Measurements from ENCODE around the gene AMIGO3. TPM values are rescaled to one million over a fixed set of nuclear protein-coding genes. Genes with fewer than 3 reads are reported as not detected.

AMIGO3 gene
- total RNA-seq, 1 donor from 2014 or later: 2.4 TPM

GRCh38 chr3:49724586-49724985 is 5.1 kb upstream of the AMIGO3 start:
- DNase-seq (ENCODE audit: low spot score): no peak

GRCh38 chr3:49723628-49724551 is 4.4 kb upstream of the AMIGO3 start, which contains the start of gene GMPPB:
TSS of gene GMPPB (minus strand) at chr3:49723951. CDS start at chr3:49723726, 225 bp downstream.
- peak; percentile 98 for DNase-seq (ENCODE audit: low spot score)

GRCh38 chr3:49723296-49723627 is 3.8 kb upstream of the AMIGO3 start:
- peak; percentile 48 for DNase-seq (ENCODE audit: low spot score)

GRCh38 chr3:49722896-49723295 is 3.4 kb upstream of the AMIGO3 start:
- no peak for DNase-seq (ENCODE audit: low spot score)

- no peak for DNase-seq (ENCODE audit: low spot score)
These were observed 2.7 kb upstream of the AMIGO3 start for GRCh38 chr3:49721896-49722781.

- no peak for DNase-seq (ENCODE audit: low spot score)
These were observed 2.1 kb upstream of the AMIGO3 start for GRCh38 chr3:49721596-49721895.

- DNase-seq (ENCODE audit: low spot score): no peak
These were observed 1.5 kb upstream of the AMIGO3 start for GRCh38 chr3:49720855-49721595.

GRCh38 chr3:49718858-49719213 is 648 bp downstream of the AMIGO3 start:
- DNase-seq (ENCODE audit: low spot score): no peak

GRCh38 chr3:49717959-49718857 is 1.3 kb downstream of the AMIGO3 start:
- DNase-seq (ENCODE audit: low spot score): no peak

- no peak for DNase-seq (ENCODE audit: low spot score)
These were observed 2.1 kb downstream of the AMIGO3 start for GRCh38 chr3:49717211-49717958.

GRCh38 chr3:49716691-49717210 is 2.7 kb downstream of the AMIGO3 start:
- no peak for DNase-seq (ENCODE audit: low spot score)

- no peak for DNase-seq (ENCODE audit: low spot score)
These were observed 3.3 kb downstream of the AMIGO3 start for GRCh38 chr3:49716169-49716568.

- no peak for DNase-seq (ENCODE audit: low spot score)
These were observed 3.8 kb downstream of the AMIGO3 start for GRCh38 chr3:49715611-49716121.

- DNase-seq (ENCODE audit: low spot score): no peak
These were observed 4.5 kb downstream of the AMIGO3 start for GRCh38 chr3:49714728-49715550.

GRCh38 chr3:49713336-49714105 is 6.0 kb downstream of the AMIGO3 start:
- DNase-seq (ENCODE audit: low spot score): no peak

- DNase-seq (ENCODE audit: low spot score): no peak
These were observed 6.7 kb downstream of the AMIGO3 start for GRCh38 chr3:49712631-49713317.

GRCh38 chr3:49712166-49712565 is 7.3 kb downstream of the AMIGO3 start:
- DNase-seq (ENCODE audit: low spot score): no peak
